GM23338 (cell line): ENCODE measurements around the gene FAM237B. TPM values are rescaled to one million over a fixed set of nuclear protein-coding genes. Genes with fewer than 3 reads are reported as not detected.

Source experiments
- ATAC-seq: fragments of 200-7000 bp; cut with Tn5 transposase; 3 replicates; pipeline ENCODE4 v1.9.1; 2020
- DNase-seq: peaks from one replicate; pipeline ENCODE4 v3.0.0-alpha.2; 2015; ENCODE audit warnings: low spot score
- H2AFZ ChIP-seq: fragments of 200-600 bp; sonication (generic); 2 replicates; pipeline ENCODE4 v1.8.0; 2016; ENCODE audit warnings: antibody characterized with exemption, mild to moderate bottlenecking, moderate library complexity
- H3F3A ChIP-seq: fragments of 200-600 bp; sonication (generic); replicated peaks from 2 replicates; pipeline ENCODE4 v1.8.0; 2017; ENCODE audit warnings: antibody characterized with exemption, mixed run types, low read depth
- H3K27ac ChIP-seq: fragments of 200-600 bp; sonication (generic); 2 replicates; pipeline ENCODE4 v1.6.1; 2016; ENCODE audit warnings: low read depth
- H3K27me3 ChIP-seq: fragments of 200-600 bp; sonication (generic); 2 replicates; pipeline ENCODE4 v1.8.0; 2016; ENCODE audit warnings: mild to moderate bottlenecking, mixed run types, moderate library complexity; ENCODE audit not compliant: insufficient read depth
- H3K36me3 ChIP-seq: fragments of 200-600 bp; sonication (generic); 2 replicates; pipeline ENCODE4 v1.8.0; 2016; ENCODE audit warnings: mild to moderate bottlenecking; ENCODE audit not compliant: insufficient read depth
- H3K4me1 ChIP-seq: fragments of 200-600 bp; sonication (generic); 2 replicates; pipeline ENCODE4 v1.8.0; 2016; ENCODE audit warnings: mild to moderate bottlenecking, moderate library complexity; ENCODE audit not compliant: insufficient read depth
- H3K4me2 ChIP-seq: fragments of 200-600 bp; sonication (generic); 2 replicates; pipeline ENCODE4 v1.7.1; 2017; ENCODE audit warnings: mixed run types
- H3K4me3 ChIP-seq: fragments of 200-600 bp; sonication (generic); 2 replicates; pipeline ENCODE4 v1.6.1; 2016; ENCODE audit warnings: mixed run types
- H3K79me2 ChIP-seq: fragments of 200-600 bp; sonication (generic); replicated peaks from 2 replicates; pipeline ENCODE4 v1.8.0; 2017; ENCODE audit warnings: mild to moderate bottlenecking; ENCODE audit not compliant: insufficient read depth
- H3K9me2 ChIP-seq: fragments of 200-600 bp; sonication (generic); 2 replicates; pipeline ENCODE4 v1.8.0; 2017; ENCODE audit not compliant: insufficient read depth
- H4K20me1 ChIP-seq: fragments of 200-600 bp; sonication (generic); replicated peaks from 2 replicates; pipeline ENCODE4 v1.8.0; 2017; ENCODE audit warnings: mild to moderate bottlenecking; ENCODE audit not compliant: insufficient read depth
- H3K27ac Mint-ChIP-seq: 2 replicates; pipeline ENCODE4 v1.8.0; 2020; ENCODE audit warnings: inconsistent platforms, mild to moderate bottlenecking, moderate library complexity, mixed read lengths
- H3K27me3 Mint-ChIP-seq: 3 replicates; pipeline ENCODE4 v1.8.0; 2022; ENCODE audit warnings: low read depth, mild to moderate bottlenecking, moderate library complexity, mixed read lengths, inconsistent platforms; ENCODE audit not compliant: insufficient read depth, poor library complexity
- H3K36me3 Mint-ChIP-seq: 3 replicates; pipeline ENCODE4 v1.8.0; 2021; ENCODE audit warnings: low read depth, mild to moderate bottlenecking, inconsistent platforms, moderate library complexity, mixed read lengths
- H3K4me1 Mint-ChIP-seq: 3 replicates; pipeline ENCODE4 v1.8.0; 2020; ENCODE audit warnings: mild to moderate bottlenecking, inconsistent platforms, mixed read lengths
- H3K4me3 Mint-ChIP-seq: 3 replicates; pipeline ENCODE4 v1.8.0; 2021; ENCODE audit warnings: moderate library complexity, mild to moderate bottlenecking, inconsistent platforms, mixed read lengths
- H3K9me3 Mint-ChIP-seq: 3 replicates; pipeline ENCODE4 v1.8.0; 2020; ENCODE audit warnings: moderate library complexity, mild to moderate bottlenecking, inconsistent platforms, mixed read lengths
- CTCF ChIP-seq, 2 experiments: fragments of 200-600 bp in 1 of 2; sonication (generic) in 1 of 2; conservative IDR thresholded peaks; 2 replicates each; pipeline versions ENCODE4 v1.5.1 to v1.6.1; 2016 to 2017; ENCODE audit warnings: antibody characterized with exemption in 2 of 2, low read depth in 2 of 2, mild to moderate bottlenecking in 2 of 2, moderate library complexity in 1 of 2
- JUNB ChIP-seq: IDR thresholded peaks from one replicate; pipeline ENCODE4 v1.6.1; 2016; ENCODE audit warnings: antibody characterized with exemption; ENCODE audit not compliant: unreplicated experiment
- NANOG ChIP-seq: IDR thresholded peaks from 2 replicates; pipeline ENCODE4 v1.6.1; 2016; ENCODE audit warnings: antibody characterized with exemption, borderline replicate concordance
- STAT1 ChIP-seq: IDR thresholded peaks from one replicate; pipeline ENCODE4 v1.6.1; 2016; ENCODE audit warnings: antibody characterized with exemption; ENCODE audit not compliant: unreplicated experiment
- ZNF462 ChIP-seq: fragments of 250-450 bp; sonication (Bioruptor Pico); IDR thresholded peaks from 2 replicates; pipeline ENCODE4 v1.5.0; 2020; ENCODE audit warnings: mild to moderate bottlenecking, moderate library complexity
- polyA plus RNA-seq: library from polyadenylated mRNA; unstranded; fragments of >200 nt; fragmentation: Nextera tagmentation; extraction: Ambion mirVana; gene quantifications from 2 replicates; pipeline ENCODE4 v1.2.1, GENCODE V29; 2016
- total RNA-seq: library from RNA; depleted of rRNA; stranded (reverse); fragments of >200 nt; shearing (Covaris generic); gene quantifications from 2 replicates; pipeline ENCODE4 v1.2.3, GENCODE V29; 2014; rRNA removed

The FAM237B gene
- total and polyA plus RNA-seq, 2 experiments from 2014 or later = 0.07 to 0.13 TPM

GRCh38 chr7:90267263-90267858 is 53.7 kb downstream of the FAM237B start (continued):
- TF ChIP-seq ZNF462 (CRISPR knock-in tag) (no peak), STAT1 (no peak), CTCF (conservative IDR thresholded peaks at IDR 0.05; ENCODE audit: low read depth in 2 of 2) (no peak)

GRCh38 chr7:90266808-90267207 is 54.3 kb downstream of the FAM237B start:
- no peak for ATAC-seq
- no peaks in the 10 kb centered on the region for H3K27me3 ChIP-seq
- no peak overlapping the region for H2AFZ ChIP-seq
- no peaks in the 10 kb centered on the region for H3F3A ChIP-seq
- no peaks in the 10 kb centered on the region for H3K9me2 ChIP-seq
- no peaks in the 10 kb centered on the region for H4K20me1 ChIP-seq
- H3K4me3 Mint-ChIP-seq = no peak overlapping the region
- no peaks in the 10 kb centered on the region for H3K4me1 ChIP-seq
- H3K27ac ChIP-seq = no peak overlapping the region
- H3K27ac Mint-ChIP-seq = no peak overlapping the region
- no peaks in the 10 kb centered on the region for H3K4me1 Mint-ChIP-seq
- H3K36me3 ChIP-seq = no peaks in the 10 kb centered on the region
- H3K27me3 Mint-ChIP-seq = no peaks in the 10 kb centered on the region
- H3K9me3 Mint-ChIP-seq = no peaks in the 10 kb centered on the region
- H3K79me2 ChIP-seq = no peaks in the 10 kb centered on the region
- TF ChIP-seq JUNB (no peak), CTCF (conservative IDR thresholded peaks at IDR 0.05; ENCODE audit: low read depth in 2 of 2) (no peak), NANOG (no peak)
- DNase-seq = no peak
- no peak overlapping the region for H3K4me2 ChIP-seq
- no peaks in the 10 kb centered on the region for H3K36me3 Mint-ChIP-seq
- H3K4me3 ChIP-seq = no peak overlapping the region

Other genes with a start within 250 kb of the FAM237B start
- gene STEAP1, start 166.8 kb downstream of the FAM237B start, total RNA-seq = 14.7 and 17.1 TPM in 2 replicates
- gene STEAP1, start 166.8 kb downstream of the FAM237B start, polyA plus RNA-seq = 14.9 and 15.0 TPM in 2 replicates
- gene STEAP2, start 109.6 kb downstream of the FAM237B start, total RNA-seq = 20.9 and 22.0 TPM in 2 replicates
- 10.4 and 13.1 TPM in 2 replicates for gene STEAP2, start 109.6 kb downstream of the FAM237B start, polyA plus RNA-seq
- 7.9 and 11.2 TPM in 2 replicates for gene CFAP69, start 76.1 kb downstream of the FAM237B start, total RNA-seq
- 3.1 and 4.9 TPM in 2 replicates for gene CFAP69, start 76.1 kb downstream of the FAM237B start, polyA plus RNA-seq
- gene GTPBP10, start 25.4 kb upstream of the FAM237B start, total RNA-seq = 15.1 and 20.5 TPM in 2 replicates
- gene GTPBP10, start 25.4 kb upstream of the FAM237B start, polyA plus RNA-seq = 17.9 and 23.0 TPM in 2 replicates
- 48.5 and 52.1 TPM in 2 replicates for gene CLDN12, start 82.2 kb upstream of the FAM237B start, total RNA-seq
- 16.3 and 16.6 TPM in 2 replicates for gene CLDN12, start 82.2 kb upstream of the FAM237B start, polyA plus RNA-seq
- gene PTTG1IP2, start 148.3 kb upstream of the FAM237B start, total RNA-seq = not detected in 2 replicates
- not detected in 2 replicates for gene PTTG1IP2, start 148.3 kb upstream of the FAM237B start, polyA plus RNA-seq